Adrenal gland (tissue), 12 donors: ENCODE measurements around the gene DHX29. TPM values are rescaled to one million over a fixed set of nuclear protein-coding genes. Genes with fewer than 3 reads are reported as not detected.

Experiments
- DNase-seq, 7 donors: peaks; one replicate each; pipeline ENCODE4 v3.0.0-alpha.2; 2019 to 2020
- H3K27ac ChIP-seq, 5 donors: fragments of 200-600 bp; sonication (generic) in 4 of 5; 1 replicate in 3 of 5; 2 replicates in 2 of 5; pipeline versions ENCODE4 v1.5.1 to v1.8.0; 2016 to 2020; ENCODE audit warnings: mild to moderate bottlenecking in 1 of 5
- H3K27me3 ChIP-seq: fragments of 200-600 bp; 2 replicates; pipeline ENCODE4 v1.8.0; 2021
- H3K36me3 ChIP-seq, 2 donors: fragments of 200-600 bp; replicated peaks in 1 of 2; 1 replicate in 1 of 2; 2 replicates in 1 of 2; pipeline versions ENCODE4 v1.5.1 to v1.8.0; 2018 to 2022
- H3K4me1 ChIP-seq, 2 donors: fragments of 200-600 bp; replicated peaks in 1 of 2; 1 replicate in 1 of 2; 2 replicates in 1 of 2; pipeline versions ENCODE4 v1.5.1 to v1.8.0; 2018 to 2021
- H3K4me3 ChIP-seq, 4 donors: fragments of 200-600 bp; sonication (generic) in 3 of 4; one replicate each; pipeline ENCODE4 v1.5.1; 2016 to 2018
- H3K9me3 ChIP-seq, 3 donors: fragments of 200-600 bp; sonication (generic) in 1 of 3; replicated peaks in 1 of 3; 1 replicate in 2 of 3; 2 replicates in 1 of 3; pipeline versions ENCODE4 v1.5.1 to v1.8.0; 2016 to 2021
- POLR2A ChIP-seq, 2 donors: fragments of 450-650 bp; IDR thresholded peaks; one replicate each; pipeline ENCODE4 v1.6.1; 2017; ENCODE audit warnings: antibody characterized with exemption in 2 of 2, mild to moderate bottlenecking in 2 of 2, moderate library complexity in 1 of 2
- WGBS, 4 donors: extraction: QIAGEN DNeasy Blood & Tissue Kit in 2 of 4; methylation state at CpG; one replicate each; pipeline versions ENCODE4 v1.1.5 to v1.1.7; 2013 to 2017; 5-methylcytosine and 5-hydroxymethylcytosine counted together
- intact Hi-C, 2 donors: fragments of 100-400 bp; cut with DNase I; formaldehyde crosslinking; loops; one replicate each; pipeline versions ENCODE4 v1.14.1 to v1.15.0; 2022 to 2023
- polyA plus RNA-seq, 3 donors: library from polyadenylated mRNA; stranded (reverse); fragments of 200-250 nt in 2 of 3; fragments of 350-450 nt in 1 of 3; fragmentation: Illumina TruSeq in 1 of 3; extraction: RNeasy Lipid Tissue Mini Kit (QIAGEN cat#74804) in 1 of 3; gene quantifications; one replicate each; pipeline ENCODE4 v1.2.3, GENCODE V29; 2013 to 2014
- total RNA-seq, 9 donors: library from RNA; depleted of rRNA in 4 of 9; stranded (reverse); fragments of >200 nt in 4 of 9; fragments of 120-200 nt in 1 of 9; fragmentation: NEBNext Ultra II Directional in 1 of 9; extraction: Animal tissue kit (Norgen Biotek cat#: 25700) in 1 of 9; gene quantifications; one replicate each; pipeline versions ENCODE4 v1.1.0 to v1.2.4, GENCODE V29; 2013 to 2023
- TF ChIP-seq, protein P1 (sequence below), 6 experiments: fragments of 450-650 bp in 4 of 6; fragments of 200-600 bp in 2 of 6; sonication (generic) in 1 of 6; IDR thresholded peaks; 1 replicate in 5 of 6; 2 replicates in 1 of 6; pipeline versions ENCODE4 v1.5.1 to v1.8.0; 2016 to 2021; ENCODE audit warnings: antibody characterized with exemption in 6 of 6, mild to moderate bottlenecking in 2 of 6, moderate library complexity in 1 of 6
- donor health status: healthy with polysubstance abuse.
- donor health status: Bipolar disorder and iron deficiency.
- donor health status: DM: yes; HTN: yes; CAD: no.
- donor health status: DM: no; HTN: no; CAD: no.
- donor health status: DM: no; HTN: no; CAD: no.
- donor health status: DM: yes; HTN: yes; CAD: no.

The DHX29 gene
- total and polyA plus RNA-seq, 12 donors = 6.7 to 34.9 (median 24.8) TPM

- Histone ChIP-seq H3K27ac (no peak overlapping the region), H3K36me3 (no peaks in the 10 kb centered on the region), H3K9me3 (no peaks in the 10 kb centered on the region), H3K4me3 (no peak overlapping the region), H3K4me1 (peaks cover 19 to 48% of the 10 kb centered on the region in 2 donors), H3K27me3 (no peaks in the 10 kb centered on the region)
- no peak for TF ChIP-seq POLR2A (IDR thresholded peaks at IDR 0.05)
- TF ChIP-seq, protein P1, sequence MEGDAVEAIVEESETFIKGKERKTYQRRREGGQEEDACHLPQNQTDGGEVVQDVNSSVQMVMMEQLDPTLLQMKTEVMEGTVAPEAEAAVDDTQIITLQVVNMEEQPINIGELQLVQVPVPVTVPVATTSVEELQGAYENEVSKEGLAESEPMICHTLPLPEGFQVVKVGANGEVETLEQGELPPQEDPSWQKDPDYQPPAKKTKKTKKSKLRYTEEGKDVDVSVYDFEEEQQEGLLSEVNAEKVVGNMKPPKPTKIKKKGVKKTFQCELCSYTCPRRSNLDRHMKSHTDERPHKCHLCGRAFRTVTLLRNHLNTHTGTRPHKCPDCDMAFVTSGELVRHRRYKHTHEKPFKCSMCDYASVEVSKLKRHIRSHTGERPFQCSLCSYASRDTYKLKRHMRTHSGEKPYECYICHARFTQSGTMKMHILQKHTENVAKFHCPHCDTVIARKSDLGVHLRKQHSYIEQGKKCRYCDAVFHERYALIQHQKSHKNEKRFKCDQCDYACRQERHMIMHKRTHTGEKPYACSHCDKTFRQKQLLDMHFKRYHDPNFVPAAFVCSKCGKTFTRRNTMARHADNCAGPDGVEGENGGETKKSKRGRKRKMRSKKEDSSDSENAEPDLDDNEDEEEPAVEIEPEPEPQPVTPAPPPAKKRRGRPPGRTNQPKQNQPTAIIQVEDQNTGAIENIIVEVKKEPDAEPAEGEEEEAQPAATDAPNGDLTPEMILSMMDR (IDR thresholded peaks at IDR 0.05) = no peak
- WGBS, 4 donors = 96 to 100% (median 99%) methylated on average over 2 of the region's 2 CpGs
- DNase-seq = no peak
- intact Hi-C loops = no loop called here
These were observed 8.8 kb upstream of the DHX29 start for GRCh38 chr5:55316289-55316688.

DNA sequence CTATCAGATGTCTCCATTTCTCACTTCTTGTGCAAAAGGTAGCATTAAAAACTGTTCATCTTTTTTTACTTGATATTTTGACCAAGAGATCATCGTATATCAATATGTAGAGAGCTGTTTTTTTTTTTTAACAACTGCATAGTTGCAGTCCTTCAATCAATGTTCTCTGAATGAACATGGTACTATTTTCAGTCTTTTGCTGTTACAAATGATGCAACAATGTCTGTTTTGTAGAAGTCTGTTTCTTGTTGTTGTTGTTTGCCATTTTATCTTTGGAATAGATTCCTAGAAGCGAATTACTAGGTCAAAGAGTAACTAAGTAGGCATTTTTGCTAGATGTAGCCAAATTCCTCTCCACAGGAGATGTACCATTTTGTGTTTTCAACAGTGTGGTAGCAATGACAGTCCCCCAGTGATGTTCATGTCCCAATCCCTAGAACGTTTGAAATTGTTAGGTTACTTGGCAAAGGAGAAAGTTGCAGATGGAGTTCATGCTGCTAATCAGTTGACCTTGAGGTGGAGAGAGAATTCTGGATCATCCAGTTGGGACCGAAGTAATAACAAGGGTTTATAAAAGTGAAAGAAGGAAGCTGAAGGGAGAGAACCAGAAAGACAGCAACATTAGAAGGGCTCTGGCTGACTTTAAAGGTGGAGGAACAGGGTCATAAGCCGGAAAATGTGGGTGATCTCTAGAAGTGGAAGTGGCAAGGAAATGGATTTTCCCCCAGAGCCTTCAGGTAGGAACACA, 6.5 kb upstream of the DHX29 start:
- peak overlapping the region in 1 of 4 donors; percentile 9 for H3K4me3 ChIP-seq
- no peaks in the 10 kb centered on the region for H3K9me3 ChIP-seq
- H3K27ac ChIP-seq = peak overlapping the region in 3 of 5 donors; percentile 28 to 59 (median 57)
- H3K27me3 ChIP-seq = no peaks in the 10 kb centered on the region
- H3K36me3 ChIP-seq = no peaks in the 10 kb centered on the region
- intact Hi-C loops = no loop called here
- DNase-seq = no peak
- WGBS, 4 donors = 43 to 53% (median 51%) methylated on average over 5 of the region's 5 CpGs
- H3K4me1 ChIP-seq = peaks cover 19 to 57% of the 10 kb centered on the region in 2 donors
- TF ChIP-seq, protein P1 (IDR thresholded peaks at IDR 0.05) = no peak
- TF ChIP-seq POLR2A (IDR thresholded peaks at IDR 0.05) = no peak

- 0 to 1% (median 0%) methylated on average over 13 of the region's 13 CpGs for WGBS, 4 donors
These were observed 851 bp upstream of the DHX29 start for GRCh38 chr5:55308254-55308836.

More at GRCh38 chr5:55308254-55308836, 851 bp upstream of the DHX29 start:
- TF ChIP-seq, protein P1 (IDR thresholded peaks at IDR 0.05) = peak in 1 of 6 experiments; percentile 17
- TF ChIP-seq POLR2A (IDR thresholded peaks at IDR 0.05) = no peak
- Histone ChIP-seq H3K27me3 (no peaks in the 10 kb centered on the region), H3K4me1 (peaks cover 24 to 78% of the 10 kb centered on the region in 2 donors), H3K27ac (peak overlapping the region in 4 of 5 donors; percentile 83 to 95 (median 94)), H3K4me3 (peak overlapping the region; percentile 51 to 89 (median 78)), H3K9me3 (no peaks in the 10 kb centered on the region), H3K36me3 (no peaks in the 10 kb centered on the region)
- DNase-seq = no peak
- intact Hi-C loops = no loop called here
